A204.1 (cell line): ENCODE data around the gene SAT2.
"Not testable (repeated sequence)": the region's sequence is repeated elsewhere in the genome, so short reads cannot be mapped to it uniquely, and the experiment has no call there.

Source experiments
- FAIRE-seq: peaks from 2 replicates; lab custom pipeline; 2012; peaks lifted over from hg19 to GRCh38; lab: Jason Lieb, UNC

Gene SAT2

DNA sequence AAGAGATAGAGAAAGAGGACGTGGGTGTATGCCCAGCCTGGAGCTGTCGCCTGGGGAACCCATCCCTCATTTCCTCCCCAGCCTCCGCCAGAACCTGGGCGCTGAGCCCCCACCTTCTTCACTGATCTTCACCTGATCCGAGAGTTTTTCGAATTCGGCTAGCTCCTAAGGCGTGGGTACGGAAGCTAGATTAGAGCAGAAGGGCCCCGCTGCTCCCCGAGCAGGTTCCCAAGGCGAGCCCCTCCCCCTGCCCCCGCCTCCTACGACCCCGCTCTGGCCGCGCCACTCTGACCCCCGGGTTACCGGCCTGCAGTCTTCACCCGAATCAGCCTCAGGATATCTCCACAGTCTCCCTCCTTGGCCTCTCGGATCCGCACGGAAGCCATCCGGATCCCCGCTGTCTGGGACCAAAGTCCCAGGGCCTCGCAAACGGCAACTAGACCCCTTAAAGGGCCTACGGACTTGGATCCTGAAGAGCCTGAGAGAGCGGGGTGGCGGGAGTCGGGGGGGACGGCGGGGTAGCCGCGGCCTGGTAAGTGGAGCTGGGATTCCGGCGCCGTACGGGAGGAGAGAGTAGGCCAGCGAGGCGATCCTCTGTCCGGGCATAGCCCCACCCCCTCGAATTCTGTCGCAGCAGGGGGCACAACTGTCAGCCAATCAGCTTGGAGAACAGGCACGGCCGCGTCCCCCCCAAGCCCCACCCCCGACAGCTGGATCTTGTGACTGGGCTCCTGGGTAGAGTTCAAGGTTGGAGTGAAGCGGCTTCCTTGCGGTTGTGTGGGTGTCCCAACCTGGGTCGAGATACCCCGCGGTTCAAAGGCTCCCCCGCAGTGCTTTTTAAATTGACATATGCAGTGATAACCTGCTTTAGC lies at the start of gene SAT2:
Gene SAT2, minus strand, starts transcription at position 572 of the 872 bp plus-strand sequence. Its CDS starts 186 bp downstream, at position 386.
- peak; percentile 75 for FAIRE-seq

DNA sequence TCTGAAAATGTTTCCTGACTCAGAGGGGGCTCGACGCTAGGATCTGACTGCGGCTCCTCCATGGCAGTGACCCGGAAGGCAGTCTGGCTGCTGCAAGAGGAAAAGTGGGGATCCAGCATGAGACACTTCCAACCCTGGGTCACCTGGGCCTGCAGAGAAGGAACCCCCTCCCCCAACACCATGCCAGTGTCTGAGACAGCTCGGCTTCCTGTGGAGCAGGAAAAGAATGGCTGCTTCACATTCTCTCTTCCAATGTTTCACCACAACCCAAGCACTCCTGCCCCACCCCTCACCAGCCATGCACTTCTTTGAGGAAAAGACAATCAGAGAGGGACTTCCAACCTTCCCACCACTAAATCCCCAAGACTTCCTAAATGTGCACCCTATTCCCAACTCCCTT lies 48.9 kb upstream of the SAT2 start:
- no peak for FAIRE-seq

- FAIRE-seq, result no peak
Observed at GRCh38 chr17:7674934-7675333, 47.3 kb upstream of the SAT2 start.

DNA sequence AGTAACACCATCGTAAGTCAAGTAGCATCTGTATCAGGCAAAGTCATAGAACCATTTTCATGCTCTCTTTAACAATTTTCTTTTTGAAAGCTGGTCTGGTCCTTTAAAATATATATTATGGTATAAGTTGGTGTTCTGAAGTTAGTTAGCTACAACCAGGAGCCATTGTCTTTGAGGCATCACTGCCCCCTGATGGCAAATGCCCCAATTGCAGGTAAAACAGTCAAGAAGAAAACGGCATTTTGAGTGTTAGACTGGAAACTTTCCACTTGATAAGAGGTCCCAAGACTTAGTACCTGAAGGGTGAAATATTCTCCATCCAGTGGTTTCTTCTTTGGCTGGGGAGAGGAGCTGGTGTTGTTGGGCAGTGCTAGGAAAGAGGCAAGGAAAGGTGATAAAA lies 45.6 kb upstream of the SAT2 start:
- FAIRE-seq, result no peak

DNA sequence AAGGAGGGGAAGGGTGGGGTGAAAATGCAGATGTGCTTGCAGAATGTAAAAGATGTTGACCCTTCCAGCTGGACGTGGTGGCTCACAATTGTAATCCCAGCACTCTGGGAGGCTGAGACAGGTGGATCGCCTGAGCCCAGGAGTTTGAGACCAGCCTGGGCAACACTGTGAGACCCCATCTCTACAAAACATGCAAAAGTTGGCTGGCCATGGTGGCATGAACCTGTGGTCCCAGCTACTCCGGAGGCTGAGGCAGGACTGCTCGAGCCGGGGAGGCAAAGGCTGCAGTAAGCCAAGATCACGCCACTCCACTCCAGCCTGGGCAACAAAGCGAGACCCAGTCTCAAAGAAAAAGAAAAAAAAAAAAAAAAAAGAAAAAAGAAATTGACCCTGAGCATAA lies 40.9 kb upstream of the SAT2 start:
- FAIRE-seq, result no peak

- FAIRE-seq, result no peak
Observed at GRCh38 chr17:7667656-7668406, 40.2 kb upstream of the SAT2 start.

- FAIRE-seq, result no peak
Observed at GRCh38 chr17:7656958-7657609, 29.5 kb upstream of the SAT2 start.

GRCh38 chr17:7655541-7655840 lies 27.9 kb upstream of the SAT2 start:
- FAIRE-seq, result no peak

GRCh38 chr17:7654832-7655540 lies 27.4 kb upstream of the SAT2 start:
- FAIRE-seq, result no peak

GRCh38 chr17:7652388-7653356 lies 25.1 kb upstream of the SAT2 start:
- FAIRE-seq, result no peak

GRCh38 chr17:7651665-7652387 lies 24.2 kb upstream of the SAT2 start:
- FAIRE-seq, result no peak

DNA sequence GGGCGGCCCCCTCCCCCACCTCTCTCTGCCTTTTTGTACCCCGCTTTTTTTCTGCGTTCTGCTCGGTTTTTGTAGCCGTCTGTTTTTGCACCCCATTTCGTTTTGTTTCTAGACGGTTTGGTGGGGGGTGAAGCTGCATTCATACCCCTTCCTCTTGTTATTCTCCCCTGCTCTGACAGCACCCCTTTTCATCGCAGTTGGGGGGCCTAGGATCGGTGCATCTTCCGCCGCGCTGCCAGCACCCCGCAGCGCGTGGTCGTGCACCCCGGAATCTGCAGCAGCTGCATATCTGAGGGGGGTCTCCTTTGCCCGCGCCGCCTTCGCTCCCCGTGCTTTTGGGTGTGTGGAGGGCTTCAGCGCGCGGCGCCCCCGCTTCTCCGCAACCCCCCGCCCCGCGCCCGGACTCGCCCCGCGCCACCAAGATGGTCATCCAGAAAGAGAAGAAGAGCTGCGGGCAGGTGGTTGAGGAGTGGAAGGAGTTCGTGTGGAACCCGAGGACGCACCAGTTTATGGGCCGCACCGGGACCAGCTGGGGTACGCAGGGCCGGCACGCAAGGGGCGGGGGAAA lies 23.6 kb upstream of the SAT2 start:
- FAIRE-seq, result no peak

GRCh38 chr17:7650509-7651096 lies 23.0 kb upstream of the SAT2 start, which contains the start of gene ATP1B2:
ATP1B2 (plus strand) TSS chr17:7650926; CDS start chr17:7651519, 593 bp downstream.
- no peak for FAIRE-seq

GRCh38 chr17:7647018-7647417 lies 19.4 kb upstream of the SAT2 start:
- no peak for FAIRE-seq

GRCh38 chr17:7646457-7646856 lies 18.8 kb upstream of the SAT2 start:
- FAIRE-seq, result no peak

GRCh38 chr17:7644775-7645174 lies 17.2 kb upstream of the SAT2 start:
- no peak for FAIRE-seq

DNA sequence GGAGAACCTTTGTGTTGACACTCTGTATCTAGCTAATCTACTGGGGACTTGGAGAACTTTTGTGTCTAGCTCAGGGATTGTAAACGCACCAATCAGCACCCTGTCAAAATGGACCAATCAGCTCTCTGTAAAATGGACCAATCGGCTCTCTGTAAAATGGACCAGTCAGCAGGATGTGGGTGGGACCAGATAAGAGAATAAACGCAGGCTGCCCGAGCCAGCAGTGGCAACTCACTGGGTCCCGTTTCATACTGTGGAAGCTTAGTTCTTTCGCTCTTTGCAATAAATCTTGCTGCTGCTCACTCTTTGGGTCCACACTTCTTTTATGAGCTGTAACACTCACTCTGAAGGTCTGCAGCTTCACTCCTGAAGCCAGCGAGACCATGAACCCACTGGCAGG lies 14.0 kb upstream of the SAT2 start:
- FAIRE-seq, result not testable (repeated sequence)

DNA sequence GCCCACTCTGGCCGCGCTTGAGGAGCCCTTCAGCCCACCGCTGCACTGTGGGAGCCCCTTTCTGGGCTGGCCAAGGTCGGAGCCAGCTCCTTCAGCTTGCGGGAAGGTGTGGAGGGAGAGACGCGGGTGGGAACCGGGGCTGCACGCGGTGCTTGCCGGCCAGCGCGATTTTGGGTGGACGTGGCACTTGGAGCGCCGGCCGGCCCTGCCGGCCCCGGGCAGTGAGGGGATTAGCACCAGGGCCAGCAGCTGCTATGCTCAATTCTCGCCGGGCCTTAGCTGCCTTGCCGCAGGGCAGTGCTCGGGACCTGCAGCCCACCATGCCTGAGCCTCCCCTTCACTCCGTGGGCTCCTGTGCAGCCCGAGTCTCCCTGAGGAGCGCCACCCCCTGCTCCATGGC lies 13.2 kb upstream of the SAT2 start:
- FAIRE-seq, result no peak

- FAIRE-seq, result no peak
Observed at GRCh38 chr17:7636163-7636562, 8.5 kb upstream of the SAT2 start.

- no peak for FAIRE-seq
Observed at GRCh38 chr17:7634384-7634783, 6.8 kb upstream of the SAT2 start.
